HG03575 (cell line): ENCODE measurements around the gene TEC.
A peak's percentile ranks its signal among the peaks of the same experiment; 100 is the strongest.
"Not testable (repeated sequence)": the region's sequence is repeated elsewhere in the genome, so short reads cannot be mapped to it uniquely, and the experiment has no call there.

ENCODE experiments used
- ATAC-seq: cut with Tn5 transposase; IDR thresholded peaks from one replicate; pipeline ENCODE4 v1.9.1; 2021; ENCODE audit not compliant: unreplicated experiment, insufficient number of reproducible peaks, low FRiP score; ENCODE audit errors: extremely low read depth

TEC gene

DNA sequence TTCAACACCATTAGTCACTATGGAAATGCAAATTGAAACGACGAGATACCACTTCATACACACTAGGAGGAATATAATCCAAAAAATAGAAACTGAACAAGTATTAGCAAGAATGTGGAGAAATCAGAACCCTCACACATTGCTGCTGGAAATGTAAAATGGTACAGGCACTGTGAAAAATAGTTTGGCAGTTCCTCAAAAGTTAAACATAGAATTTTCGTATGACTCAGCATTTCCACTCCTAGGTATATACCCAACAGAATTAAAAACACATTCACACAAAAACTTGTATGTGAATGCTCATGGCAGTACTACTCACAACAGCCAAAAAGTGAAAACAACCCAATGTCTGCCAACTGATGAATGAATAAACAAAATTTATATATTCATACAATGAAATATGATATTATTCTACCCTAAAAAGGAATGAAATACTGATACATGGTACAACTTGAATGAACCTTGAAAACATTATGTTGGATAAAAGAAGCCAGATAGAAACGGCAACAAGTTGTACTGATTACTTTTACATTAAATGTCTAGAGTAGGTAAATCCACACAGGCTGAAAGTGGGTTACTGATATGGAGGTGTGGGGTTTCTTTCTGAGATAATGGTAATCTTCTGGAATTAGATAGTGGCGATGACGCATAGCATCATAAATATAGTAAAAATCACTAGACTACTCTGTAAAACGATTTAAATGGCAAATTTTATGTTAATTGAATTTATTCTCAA, 22.3 kb downstream of the TEC start:
- ATAC-seq: peak; percentile 55

- ATAC-seq: no peak
Observed at GRCh38 chr4:48244665-48245064, 25.0 kb downstream of the TEC start.

DNA sequence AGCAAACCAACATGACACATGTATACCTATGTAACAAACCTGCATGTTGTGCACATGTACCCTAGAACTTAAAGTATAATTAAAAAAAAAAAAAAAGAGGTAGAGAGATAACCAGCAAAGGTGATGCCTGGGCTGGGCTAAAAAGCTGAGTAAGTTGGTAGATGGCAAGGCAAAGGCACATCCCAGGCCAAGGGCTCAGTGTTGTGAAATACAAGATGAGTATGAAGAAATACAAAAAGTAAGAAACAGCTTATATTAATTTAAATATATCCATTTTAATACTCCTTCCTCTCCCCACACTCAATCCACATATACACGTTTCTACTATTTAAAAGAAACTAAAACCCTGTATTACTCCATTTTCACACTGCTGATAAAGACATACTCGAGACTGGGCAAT, 25.8 kb downstream of the TEC start:
- no peak for ATAC-seq

DNA sequence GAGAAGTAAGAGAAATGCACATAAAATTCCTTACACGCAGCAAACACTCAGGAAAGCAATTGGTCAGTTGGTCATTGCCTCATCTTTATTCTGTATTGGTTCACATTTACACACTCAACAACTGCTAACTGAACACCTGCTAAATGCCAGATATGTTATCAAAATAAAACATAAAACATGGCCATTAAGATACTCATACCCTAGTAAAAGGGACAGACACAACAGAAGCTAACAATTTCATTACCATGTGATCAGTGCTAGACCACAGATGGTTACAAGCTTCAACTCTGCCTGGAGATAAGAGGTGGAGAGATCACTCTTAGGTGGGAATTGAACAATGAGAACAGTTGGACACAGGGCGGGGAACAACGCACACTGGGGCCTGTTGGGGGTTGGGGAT, 26.2 kb downstream of the TEC start:
- ATAC-seq: no peak

GRCh38 chr4:48242511-48243195, 27.0 kb downstream of the TEC start:
- ATAC-seq: no peak

DNA sequence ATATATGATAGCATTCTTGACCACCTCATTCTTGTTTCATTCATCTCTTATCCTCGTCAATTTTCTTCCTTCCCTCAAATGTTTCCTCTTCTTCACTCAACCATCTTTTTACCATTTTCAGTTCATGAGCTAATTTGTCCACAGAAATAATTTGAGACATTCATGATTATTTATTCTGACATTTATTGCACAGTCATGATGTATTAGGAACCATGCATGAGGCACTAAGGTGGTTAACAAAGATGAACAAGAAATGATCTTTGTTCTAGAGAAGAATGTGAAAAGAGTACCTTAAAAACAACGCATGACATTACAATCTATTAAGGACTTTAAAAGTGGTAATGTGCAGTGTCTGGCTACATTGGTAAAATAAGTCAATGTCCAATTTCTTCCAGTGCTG, 27.9 kb downstream of the TEC start:
- no peak for ATAC-seq

- ATAC-seq: no peak
Observed at GRCh38 chr4:48237996-48238645, 31.5 kb downstream of the TEC start.

- ATAC-seq: no peak
Observed at GRCh38 chr4:48235050-48235449, 34.6 kb downstream of the TEC start.

DNA sequence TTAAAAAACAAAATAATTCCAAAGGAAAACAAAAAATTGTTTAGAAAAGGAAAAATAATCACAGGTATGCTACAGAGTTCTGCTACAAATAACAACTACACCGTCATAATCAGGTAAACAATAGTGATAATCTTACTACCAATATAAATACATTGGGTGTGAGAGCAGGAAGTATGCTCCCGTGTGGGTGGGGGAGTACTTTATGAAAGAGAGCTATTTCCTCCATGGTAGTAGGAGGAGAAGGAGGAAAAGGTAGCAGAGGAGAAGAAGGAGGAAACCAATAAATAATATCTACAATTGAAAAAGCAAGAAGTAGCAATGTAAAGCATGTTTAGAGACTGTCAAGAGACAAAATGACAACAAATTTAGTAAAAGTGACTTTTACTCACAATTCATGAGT, 35.1 kb downstream of the TEC start:
- no peak for ATAC-seq

DNA sequence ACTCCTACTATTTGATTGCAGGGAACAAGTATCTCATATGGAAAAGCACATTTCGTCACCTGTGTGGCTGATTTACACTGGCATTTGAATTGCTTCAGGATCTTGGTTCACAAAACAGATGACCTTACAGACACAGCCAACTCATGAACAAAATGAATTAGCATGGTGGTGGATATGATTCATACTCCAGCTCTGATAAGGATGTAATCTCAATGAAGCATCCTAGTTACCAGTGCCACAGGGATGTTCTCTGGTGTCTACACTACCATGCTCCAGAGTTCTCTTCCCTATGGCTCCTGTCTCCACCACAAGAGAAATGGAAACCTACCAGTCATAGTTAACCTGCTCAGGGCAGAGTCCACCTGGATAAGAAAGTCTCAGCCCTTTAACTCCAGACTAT, 40.7 kb downstream of the TEC start:
- ATAC-seq: no peak

- ATAC-seq: no peak
Observed at GRCh38 chr4:48227662-48228061, 42.0 kb downstream of the TEC start.

GRCh38 chr4:48226199-48226598, 43.4 kb downstream of the TEC start:
- no peak for ATAC-seq

DNA sequence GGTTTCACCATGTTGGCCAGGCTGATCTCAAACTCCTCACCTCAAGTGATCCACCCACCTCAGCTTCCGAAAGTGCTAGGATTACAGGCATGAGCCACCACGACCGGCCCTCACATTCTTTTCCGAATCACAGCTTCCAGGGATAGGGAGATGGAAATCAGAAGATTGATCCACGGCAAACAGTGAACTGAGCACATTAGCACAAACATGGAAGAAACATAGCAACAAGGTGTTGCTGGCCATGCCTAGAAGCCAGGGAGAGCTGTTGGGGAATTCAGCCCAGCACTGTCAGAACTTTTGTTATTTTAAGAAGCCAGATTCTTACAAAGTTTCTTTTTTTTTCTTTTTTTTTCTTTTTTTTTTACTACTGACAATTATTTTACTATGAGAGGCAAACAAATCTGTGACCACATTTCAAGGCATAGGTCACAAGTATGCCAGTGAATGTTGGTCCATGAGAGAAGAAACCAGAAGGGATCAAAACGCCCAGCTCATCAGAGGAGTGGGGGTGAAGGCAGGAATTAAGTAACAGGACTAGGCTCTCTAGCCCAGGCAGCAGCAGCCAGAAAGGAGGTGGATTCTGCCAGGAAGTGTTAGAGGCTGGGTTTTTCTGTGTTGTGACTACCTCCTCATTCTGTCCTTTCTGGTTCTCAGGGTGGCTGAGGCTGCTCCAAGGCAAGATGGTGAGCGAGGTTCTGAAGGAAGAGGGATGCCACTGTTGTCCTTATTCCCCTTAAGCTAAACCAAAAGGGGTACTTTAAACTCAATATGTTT, 44.1 kb downstream of the TEC start:
- ATAC-seq: no peak

- no peak for ATAC-seq
Observed at GRCh38 chr4:48224606-48225005, 45.0 kb downstream of the TEC start.

DNA sequence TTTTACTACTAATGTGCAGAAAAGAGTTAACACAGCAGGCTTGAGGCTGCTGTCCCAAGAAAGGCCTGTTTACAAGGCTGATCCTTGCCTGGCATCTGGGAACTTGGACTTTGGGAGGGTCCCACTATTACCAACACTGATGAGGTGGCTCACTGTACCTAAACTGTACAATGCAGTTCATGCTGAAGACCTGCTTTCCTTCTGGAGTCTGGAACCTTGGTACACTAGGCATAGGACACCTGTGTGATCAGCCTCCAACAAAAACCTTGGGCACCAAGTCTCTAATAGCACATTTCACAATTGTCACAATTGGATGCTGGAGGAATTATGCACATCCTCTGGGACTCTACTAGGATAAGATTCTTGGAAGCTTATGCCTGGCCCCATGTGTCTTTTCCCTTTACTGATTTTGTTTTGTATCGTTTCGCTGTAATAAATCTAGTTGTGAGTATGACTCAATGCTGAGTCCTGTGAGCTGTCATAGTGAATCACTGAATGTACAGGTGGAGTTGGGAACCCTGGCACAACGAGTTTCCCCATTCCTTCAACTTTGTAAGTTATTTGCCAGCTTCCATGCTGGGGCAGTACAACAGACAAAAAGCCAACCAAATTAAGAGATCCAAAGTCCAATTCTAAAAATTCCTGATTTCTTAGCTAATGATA, 45.9 kb downstream of the TEC start:
- no peak for ATAC-seq

- no peak for ATAC-seq
Observed at GRCh38 chr4:48222491-48222890, 47.1 kb downstream of the TEC start.

GRCh38 chr4:48219430-48219829, 50.2 kb downstream of the TEC start:
- ATAC-seq: not testable (repeated sequence)

DNA sequence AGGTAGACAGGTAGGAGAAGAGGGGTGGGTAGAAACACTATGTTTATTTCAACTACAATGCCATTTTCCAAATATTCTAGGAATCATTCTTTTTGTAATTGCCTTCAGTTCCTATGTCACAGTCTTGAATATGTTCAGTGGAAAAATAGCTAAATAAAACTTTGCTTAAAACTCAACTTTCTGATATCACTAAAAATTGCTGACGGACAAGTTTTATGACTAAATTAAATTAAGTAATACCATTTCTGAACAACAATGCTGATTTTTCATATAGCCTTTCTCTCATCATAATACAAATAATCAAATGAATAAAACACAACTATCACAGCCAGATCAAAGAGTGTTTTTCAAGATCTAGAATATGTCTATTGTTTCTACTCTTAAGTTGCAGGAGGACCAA, 53.1 kb downstream of the TEC start:
- no peak for ATAC-seq

GRCh38 chr4:48215977-48216376, 53.7 kb downstream of the TEC start:
- ATAC-seq: no peak
